Activated CD4-positive, alpha-beta T cell treated with anti-CD3 and anti-CD28 coated beads, Interleukin-2, amount 50 U/mL, for 48 hours (primary cell): ENCODE measurements around the gene TNP1.

ENCODE experiments used
- DNase-seq, 2 experiments: peaks; one replicate each; pipeline ENCODE4 v3.0.0-alpha.2; 2020

Gene TNP1

GRCh38 chr2:216872624-216873023 is 12.8 kb upstream of the TNP1 start:
- no peak for DNase-seq

GRCh38 chr2:216872040-216872439 is 12.2 kb upstream of the TNP1 start:
- DNase-seq: no peak

- DNase-seq: no peak
Measured at GRCh38 chr2:216871333-216871934, 11.6 kb upstream of the TNP1 start.

GRCh38 chr2:216870508-216871332 is 10.9 kb upstream of the TNP1 start:
- DNase-seq: no peak

GRCh38 chr2:216866515-216867095 is 6.7 kb upstream of the TNP1 start:
- no peak for DNase-seq

GRCh38 chr2:216865658-216866057 is 5.8 kb upstream of the TNP1 start:
- no peak for DNase-seq

- DNase-seq: no peak
Measured at GRCh38 chr2:216863946-216864345, 4.1 kb upstream of the TNP1 start.

- no peak for DNase-seq
Measured at GRCh38 chr2:216862628-216863398, 2.9 kb upstream of the TNP1 start.

- DNase-seq: no peak
Measured at GRCh38 chr2:216860426-216861137, 718 bp upstream of the TNP1 start.

GRCh38 chr2:216858312-216858711 is 1.6 kb downstream of the TNP1 start:
- peak in 1 of 2 experiments; percentile 6 for DNase-seq

- peak in 1 of 2 experiments; percentile 14 for DNase-seq
Measured at GRCh38 chr2:216857131-216857550, 2.7 kb downstream of the TNP1 start.

- DNase-seq: no peak
Measured at GRCh38 chr2:216856406-216857065, 3.3 kb downstream of the TNP1 start.

GRCh38 chr2:216855605-216856004 is 4.3 kb downstream of the TNP1 start:
- no peak for DNase-seq

- no peak for DNase-seq
Measured at GRCh38 chr2:216855079-216855478, 4.8 kb downstream of the TNP1 start.

GRCh38 chr2:216851486-216852090 is 8.3 kb downstream of the TNP1 start:
- no peak for DNase-seq

GRCh38 chr2:216850665-216851322 is 9.1 kb downstream of the TNP1 start:
- DNase-seq: no peak

- peak in 1 of 2 experiments; percentile 14 for DNase-seq
Measured at GRCh38 chr2:216849987-216850386, 9.9 kb downstream of the TNP1 start.

- DNase-seq: no peak
Measured at GRCh38 chr2:216845426-216845825, 14.4 kb downstream of the TNP1 start.

GRCh38 chr2:216842636-216843035 is 17.2 kb downstream of the TNP1 start:
- no peak for DNase-seq

GRCh38 chr2:216839688-216840087 is 20.2 kb downstream of the TNP1 start:
- no peak for DNase-seq

- DNase-seq: no peak
Measured at GRCh38 chr2:216838151-216838550, 21.7 kb downstream of the TNP1 start.
